Thyroid gland (tissue), 4 donors: ENCODE results near the gene SH2D6.

Experiments
- CTCF ChIP-seq, 6 experiments: fragments of 200-600 bp in 3 of 6; fragments of 450-650 bp in 3 of 6; sonication (generic) in 3 of 6; IDR thresholded peaks; one replicate each; pipeline ENCODE4 v1.5.1; 2016 to 2019; ENCODE audit warnings: antibody characterized with exemption in 6 of 6, mild to moderate bottlenecking in 2 of 6, inconsistent platforms in 1 of 6, moderate library complexity in 1 of 6
- POLR2A ChIP-seq, 2 donors: fragments of 450-650 bp; IDR thresholded peaks; one replicate each; pipeline ENCODE4 v1.6.1; 2017; ENCODE audit warnings: antibody characterized with exemption in 2 of 2, mild to moderate bottlenecking in 2 of 2, moderate library complexity in 1 of 2

- TF ChIP-seq CTCF (IDR thresholded peaks at IDR 0.05) (no peak), POLR2A (IDR thresholded peaks at IDR 0.05) (no peak)
These were observed 49.6 kb upstream of the SH2D6 start for GRCh38 chr2:85368921-85369320.
